GM19468 (cell line): ENCODE data around the gene NLRP1.

Experiments
- ATAC-seq: cut with Tn5 transposase; IDR thresholded peaks from one replicate; pipeline ENCODE4 v1.9.1; 2021; ENCODE audit warnings: mild to moderate bottlenecking, moderate library complexity, moderate number of reproducible peaks; ENCODE audit not compliant: unreplicated experiment; ENCODE audit errors: extremely low read depth

NLRP1 gene

GRCh38 chr17:5558815-5559785 lies 25.2 kb downstream of the NLRP1 start:
- ATAC-seq = no peak

- ATAC-seq = no peak
Measured at GRCh38 chr17:5557990-5558389, 26.3 kb downstream of the NLRP1 start.

GRCh38 chr17:5557485-5557884 lies 26.8 kb downstream of the NLRP1 start:
- no peak for ATAC-seq

- no peak for ATAC-seq
Measured at GRCh38 chr17:5555254-5555653, 29.1 kb downstream of the NLRP1 start.

GRCh38 chr17:5553479-5553878 lies 30.8 kb downstream of the NLRP1 start:
- ATAC-seq = no peak

GRCh38 chr17:5552841-5553240 lies 31.5 kb downstream of the NLRP1 start:
- ATAC-seq = no peak

- ATAC-seq = no peak
Measured at GRCh38 chr17:5545051-5545987, 39.0 kb downstream of the NLRP1 start.

GRCh38 chr17:5544115-5544514 lies 40.2 kb downstream of the NLRP1 start:
- ATAC-seq = no peak

GRCh38 chr17:5541610-5542202 lies 42.6 kb downstream of the NLRP1 start:
- no peak for ATAC-seq

- ATAC-seq = no peak
Measured at GRCh38 chr17:5540321-5540720, 44.0 kb downstream of the NLRP1 start.

- no peak for ATAC-seq
Measured at GRCh38 chr17:5539286-5539685, 45.0 kb downstream of the NLRP1 start.

GRCh38 chr17:5536866-5537650 lies 47.3 kb downstream of the NLRP1 start:
- no peak for ATAC-seq

GRCh38 chr17:5535436-5535835 lies 48.9 kb downstream of the NLRP1 start:
- ATAC-seq = no peak

- ATAC-seq = no peak
Measured at GRCh38 chr17:5533486-5534315, 50.6 kb downstream of the NLRP1 start.

- no peak for ATAC-seq
Measured at GRCh38 chr17:5532581-5532980, 51.7 kb downstream of the NLRP1 start.

GRCh38 chr17:5531085-5531418 lies 53.3 kb downstream of the NLRP1 start:
- no peak for ATAC-seq

- no peak for ATAC-seq
Measured at GRCh38 chr17:5530265-5531084, 53.8 kb downstream of the NLRP1 start.

GRCh38 chr17:5527601-5528250 lies 56.6 kb downstream of the NLRP1 start:
- ATAC-seq = no peak
